GM08714 (cell line): ENCODE data around the gene SIAE.
A peak's percentile ranks its signal among the peaks of the same experiment; 100 is the strongest.

Source experiments
- H3K4me3 ChIP-seq: fragments of 200-500 bp; sonication (Bioruptor generic); 2 replicates; pipeline ENCODE4 v1.5.1; 2014; ENCODE audit warnings: mild to moderate bottlenecking, low read length, inconsistent platforms
- ZNF274 ChIP-seq: IDR thresholded peaks from 2 replicates; pipeline ENCODE4 v1.6.1; 2012; ENCODE audit warnings: mild to moderate bottlenecking, low read depth, low read length

Gene SIAE

DNA sequence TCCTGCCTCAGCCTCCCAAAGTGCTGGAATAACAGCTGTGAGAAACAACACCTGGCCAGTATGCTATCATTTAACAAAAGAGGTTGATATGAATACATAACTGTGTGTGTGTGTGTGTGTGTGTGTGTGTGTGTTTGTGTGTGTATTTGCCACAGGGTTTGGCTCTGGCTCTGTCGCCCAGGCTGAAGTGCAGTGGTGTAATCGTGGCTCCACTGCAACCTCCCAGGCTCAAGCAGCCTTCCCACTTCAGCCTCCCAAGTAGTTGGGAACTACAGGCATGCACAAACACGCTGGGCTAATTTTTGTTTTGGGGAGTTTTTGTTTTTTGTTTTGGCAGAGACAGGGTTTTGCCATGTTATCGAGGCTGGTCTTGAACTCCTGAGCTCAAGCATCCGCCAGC is 4.9 kb upstream of the SIAE start:
- no peak for TF ChIP-seq ZNF274
- no peak overlapping the region for H3K4me3 ChIP-seq

DNA sequence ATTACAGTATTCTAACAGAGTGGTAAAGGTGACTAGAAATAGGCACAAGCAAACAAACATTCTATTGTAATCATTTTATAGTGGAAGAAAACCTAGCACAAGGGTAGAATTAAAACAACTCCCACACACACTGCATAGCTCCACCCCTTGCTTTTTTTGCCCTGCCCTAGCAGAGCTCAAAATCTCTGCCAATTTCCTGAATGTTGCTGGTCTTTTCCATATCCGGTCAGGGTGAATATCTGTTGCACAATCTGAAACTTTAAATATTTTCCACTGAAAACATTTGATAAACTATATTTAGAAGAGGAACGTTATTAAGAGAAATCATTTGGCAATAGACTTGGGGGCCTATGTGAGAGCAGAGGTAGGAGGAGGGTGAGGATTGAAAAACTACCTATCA is 2.8 kb upstream of the SIAE start:
- TF ChIP-seq ZNF274 = no peak

DNA sequence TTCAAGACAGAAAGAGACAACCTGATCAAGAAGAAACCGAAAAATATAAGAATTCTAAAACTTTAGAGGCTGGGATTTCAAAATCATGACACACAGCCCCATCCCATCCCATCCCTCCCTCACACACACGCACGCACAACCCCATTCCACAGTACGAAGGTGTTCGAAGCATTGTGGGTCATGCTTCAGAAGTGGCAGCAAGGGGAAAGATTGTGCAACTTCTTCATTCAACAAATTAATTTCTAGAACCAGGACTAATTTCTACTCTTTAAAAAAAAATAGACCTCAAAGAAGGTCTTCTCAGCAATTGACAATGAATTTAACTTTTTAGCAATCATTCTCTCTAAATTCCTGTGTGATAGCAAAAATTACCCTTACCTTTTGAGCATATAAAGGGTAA is 1.0 kb upstream of the SIAE start:
- no peak for TF ChIP-seq ZNF274
- peak overlapping the region; percentile 78; the same call in 1 of the 2 replicates for H3K4me3 ChIP-seq

More for the DNA sequence above, 2.8 kb upstream of the SIAE start:
- no peak overlapping the region for H3K4me3 ChIP-seq

DNA sequence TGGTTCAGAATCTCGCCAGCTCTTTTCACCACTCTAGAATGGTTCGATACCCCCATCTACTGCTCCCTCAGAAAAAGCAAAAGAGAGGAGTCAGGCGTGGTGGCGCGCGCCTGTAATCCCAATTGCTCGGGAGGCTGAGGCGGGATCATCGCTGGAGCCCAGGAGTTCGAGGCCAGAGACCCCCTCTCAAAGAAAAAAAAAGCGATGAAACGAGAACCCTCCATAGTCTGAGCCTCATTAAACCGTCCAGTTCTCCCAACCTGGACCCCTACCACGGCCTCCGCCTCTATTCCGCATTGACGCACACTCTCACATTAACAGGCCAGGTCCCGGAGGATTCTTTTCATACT is 604 bp upstream of the SIAE start:
- TF ChIP-seq ZNF274 = no peak
- peak overlapping the region; percentile 78 for H3K4me3 ChIP-seq

DNA sequence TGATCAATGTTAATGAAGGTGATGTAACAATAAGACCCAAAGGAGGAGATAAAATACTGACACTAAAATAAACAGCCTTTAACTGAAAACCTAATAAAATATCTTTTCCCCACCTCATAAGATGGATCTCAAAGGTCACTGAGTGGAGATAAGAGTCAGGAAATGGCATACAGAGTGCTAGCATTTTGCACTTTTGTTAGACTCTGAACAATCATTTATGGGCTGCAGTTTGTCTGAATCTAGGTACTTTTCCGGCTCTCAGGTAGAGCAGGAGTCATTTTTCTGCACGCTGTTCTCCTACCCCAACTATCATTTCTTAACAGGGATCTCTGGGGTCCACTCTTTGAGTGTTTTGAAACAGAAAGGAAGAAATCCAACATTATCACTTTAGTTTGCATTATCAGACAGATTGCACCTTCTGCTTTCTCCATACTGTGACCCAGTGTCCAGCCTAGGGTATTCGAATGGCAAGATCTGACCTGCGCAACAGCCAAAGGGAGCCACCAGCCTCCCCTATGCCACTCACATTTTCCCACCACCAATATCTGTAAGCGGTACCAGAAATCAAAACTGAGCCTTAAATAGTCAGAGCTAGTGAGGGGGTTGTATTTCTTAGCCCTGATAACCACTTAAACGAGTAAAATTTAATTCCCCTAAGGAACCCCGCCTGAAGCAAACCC is 863 bp downstream of the SIAE start:
- H3K4me3 ChIP-seq = peak overlapping the region; percentile 78; the same call in 1 of the 2 replicates
- TF ChIP-seq ZNF274 = no peak

DNA sequence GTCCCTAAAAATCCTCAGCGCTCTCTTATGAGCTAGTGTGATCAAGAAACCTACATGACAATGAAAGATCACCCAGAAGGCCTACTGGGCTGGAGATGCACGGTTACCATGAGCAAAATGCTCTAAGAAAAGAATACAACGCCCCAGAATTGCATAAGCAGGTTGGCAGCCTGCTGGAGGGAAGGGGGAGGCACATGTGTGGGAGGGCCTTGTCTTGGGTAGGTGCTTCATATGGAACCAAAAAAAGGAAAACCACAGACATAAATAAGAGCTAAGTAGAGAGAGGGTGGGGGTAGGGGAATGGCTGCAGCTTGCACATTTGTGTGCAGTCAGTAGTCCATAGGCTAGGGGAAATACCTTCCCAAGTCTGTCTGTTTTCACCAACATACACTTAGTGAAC is 2.8 kb downstream of the SIAE start:
- TF ChIP-seq ZNF274 = no peak
- H3K4me3 ChIP-seq = no peak overlapping the region

DNA sequence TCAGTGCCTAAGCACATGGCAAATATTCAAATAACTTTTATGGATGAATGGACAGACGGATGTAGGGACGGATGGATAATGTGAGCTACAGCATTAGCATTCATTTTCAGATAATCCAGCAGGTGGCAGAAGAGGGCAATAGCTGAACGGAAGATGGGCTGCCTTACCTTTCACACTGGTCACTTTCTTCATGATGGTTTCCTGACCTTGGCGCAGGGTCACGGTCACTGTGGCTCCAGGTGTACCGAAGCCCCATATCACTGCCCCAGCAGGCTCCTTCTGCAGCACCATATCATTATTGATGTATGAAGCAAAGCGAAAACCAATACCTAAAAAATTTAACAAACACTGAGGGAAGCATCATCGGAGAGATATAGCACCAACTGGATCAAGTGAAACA is 4.3 kb downstream of the SIAE start:
- H3K4me3 ChIP-seq = no peak overlapping the region
- no peak for TF ChIP-seq ZNF274

DNA sequence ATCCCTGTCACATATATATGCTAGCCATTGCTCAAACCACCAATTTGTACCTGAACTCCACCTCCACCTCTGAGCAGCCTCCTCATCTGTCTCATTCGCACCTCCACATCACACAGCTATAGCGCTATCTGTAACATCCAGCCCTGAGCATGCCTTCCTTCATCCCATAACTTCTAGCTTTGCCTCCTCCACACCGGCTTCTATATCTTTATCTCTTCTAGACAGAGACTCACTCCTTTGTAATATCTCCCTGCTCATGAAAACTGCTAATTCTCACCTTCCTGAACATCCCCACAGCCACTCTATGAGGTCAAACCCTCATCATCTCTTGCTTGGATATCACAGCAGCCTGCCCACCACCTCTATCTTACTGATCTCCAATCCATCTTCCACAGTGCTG is 5.9 kb downstream of the SIAE start:
- H3K4me3 ChIP-seq = no peak overlapping the region
- no peak for TF ChIP-seq ZNF274

DNA sequence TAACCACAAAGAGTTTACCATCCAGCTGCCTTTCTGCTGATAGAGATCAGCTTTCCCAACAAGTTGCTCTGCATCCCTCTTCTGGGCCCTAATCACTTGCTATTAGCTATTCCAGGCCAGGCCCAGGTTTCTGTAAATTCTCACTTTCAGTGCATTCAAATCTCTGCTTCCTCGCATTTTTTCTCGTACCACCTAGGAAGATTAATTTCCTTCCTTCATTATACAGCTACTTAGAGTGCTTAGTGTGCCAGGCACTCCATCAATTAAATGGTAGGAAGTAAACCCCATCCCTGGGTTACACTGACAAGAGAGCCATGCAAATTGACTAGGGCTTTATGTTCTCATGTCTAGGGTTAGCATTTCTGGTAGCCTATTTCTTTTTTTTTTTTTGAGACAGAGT is 9.7 kb downstream of the SIAE start:
- no peak overlapping the region for H3K4me3 ChIP-seq
- TF ChIP-seq ZNF274 = no peak

DNA sequence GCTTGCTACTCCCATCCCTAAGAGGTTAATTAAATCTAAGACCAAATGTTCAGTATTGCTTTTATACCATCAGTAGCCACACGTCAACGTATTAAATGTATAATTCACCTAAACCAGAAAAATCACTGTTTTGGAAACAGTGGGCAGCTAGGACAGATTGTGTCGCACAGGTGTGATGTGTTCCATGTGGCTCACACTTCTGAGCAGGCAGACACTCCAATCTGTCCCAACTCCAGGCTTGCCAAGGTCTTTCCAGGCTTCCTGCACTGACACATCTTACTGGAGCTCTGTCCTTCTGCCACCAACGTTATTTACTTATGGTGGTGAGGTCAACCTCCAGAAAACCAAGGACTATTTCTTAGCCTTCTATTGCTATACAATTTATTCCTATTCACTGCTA is 11.4 kb downstream of the SIAE start:
- TF ChIP-seq ZNF274 = no peak
- H3K4me3 ChIP-seq = no peak overlapping the region

DNA sequence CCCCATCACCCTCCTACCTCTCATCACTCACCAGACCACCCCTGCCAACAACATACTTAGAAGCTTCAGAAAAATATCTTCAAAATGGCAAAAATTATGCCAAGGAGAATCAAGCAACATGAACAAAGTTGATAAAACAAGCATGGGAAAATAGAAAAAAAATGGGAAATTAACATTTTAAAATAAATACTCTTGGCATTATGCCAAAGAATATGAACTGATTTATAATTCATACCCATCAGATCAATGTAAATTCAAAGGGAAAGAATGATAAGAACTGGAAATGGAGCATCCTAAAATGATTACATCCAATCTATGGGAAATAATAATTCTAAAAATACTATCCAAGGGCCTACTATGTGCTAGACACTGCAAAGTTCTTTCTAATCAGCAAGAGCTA is 12.0 kb downstream of the SIAE start:
- TF ChIP-seq ZNF274 = no peak

DNA sequence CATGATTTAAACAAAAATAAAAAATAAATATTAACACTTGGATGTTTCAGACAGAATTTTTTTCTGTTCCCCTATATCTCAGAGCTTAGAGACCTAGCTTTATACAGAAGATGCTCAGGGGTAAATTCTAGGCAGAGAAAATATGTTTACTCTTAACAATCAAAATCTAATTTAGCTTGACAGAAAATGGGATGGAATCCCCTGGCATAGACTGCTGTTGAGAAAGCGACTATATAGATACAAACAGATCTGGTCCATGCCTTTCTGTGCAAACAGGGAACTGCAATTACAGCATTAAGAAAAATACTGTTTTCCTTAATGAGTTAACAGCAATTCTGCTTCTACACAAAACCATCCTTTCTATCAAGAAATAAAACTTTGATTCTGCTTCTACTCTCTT is 14.6 kb downstream of the SIAE start:
- no peak for TF ChIP-seq ZNF274
- H3K4me3 ChIP-seq = no peak overlapping the region

More for the DNA sequence above, 12.0 kb downstream of the SIAE start:
- H3K4me3 ChIP-seq = no peak overlapping the region

DNA sequence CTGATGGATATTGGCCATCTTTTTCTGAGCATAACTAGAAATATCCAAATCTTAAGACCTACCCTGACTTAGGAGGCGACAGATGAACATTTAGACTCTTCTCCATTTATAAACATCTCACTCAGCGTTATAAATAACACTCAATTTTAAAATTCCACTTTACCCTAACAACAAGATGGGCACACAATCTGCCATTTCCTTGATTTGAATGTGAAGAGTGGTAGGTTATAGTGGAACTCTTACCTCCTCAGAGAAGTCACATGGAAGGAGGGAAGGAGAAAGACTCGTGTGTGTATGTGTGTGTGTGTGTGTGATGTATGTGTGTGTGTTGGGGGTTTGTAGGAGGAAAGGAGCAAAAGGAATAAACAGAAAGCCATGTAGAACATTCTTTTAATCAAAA is 15.0 kb downstream of the SIAE start:
- H3K4me3 ChIP-seq = no peak overlapping the region
- no peak for TF ChIP-seq ZNF274

DNA sequence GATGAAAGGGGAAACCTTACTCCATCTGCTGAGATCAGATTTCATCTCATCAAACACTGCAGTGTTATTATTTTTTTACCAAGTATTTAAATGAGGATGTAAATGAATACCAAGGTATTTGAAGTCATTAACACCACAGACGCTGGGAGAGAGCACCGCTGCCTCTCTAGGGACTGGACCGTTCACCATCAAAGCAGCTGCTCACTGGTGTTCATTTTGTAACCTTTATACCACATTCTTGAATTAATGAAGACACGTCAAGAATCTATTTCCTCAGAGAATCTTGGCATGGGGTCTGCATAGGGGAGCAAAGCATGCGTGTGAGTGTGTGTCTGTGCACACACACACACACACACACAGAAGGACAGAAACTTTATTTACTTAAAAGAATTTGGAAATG is 15.6 kb downstream of the SIAE start:
- no peak overlapping the region for H3K4me3 ChIP-seq
- no peak for TF ChIP-seq ZNF274

DNA sequence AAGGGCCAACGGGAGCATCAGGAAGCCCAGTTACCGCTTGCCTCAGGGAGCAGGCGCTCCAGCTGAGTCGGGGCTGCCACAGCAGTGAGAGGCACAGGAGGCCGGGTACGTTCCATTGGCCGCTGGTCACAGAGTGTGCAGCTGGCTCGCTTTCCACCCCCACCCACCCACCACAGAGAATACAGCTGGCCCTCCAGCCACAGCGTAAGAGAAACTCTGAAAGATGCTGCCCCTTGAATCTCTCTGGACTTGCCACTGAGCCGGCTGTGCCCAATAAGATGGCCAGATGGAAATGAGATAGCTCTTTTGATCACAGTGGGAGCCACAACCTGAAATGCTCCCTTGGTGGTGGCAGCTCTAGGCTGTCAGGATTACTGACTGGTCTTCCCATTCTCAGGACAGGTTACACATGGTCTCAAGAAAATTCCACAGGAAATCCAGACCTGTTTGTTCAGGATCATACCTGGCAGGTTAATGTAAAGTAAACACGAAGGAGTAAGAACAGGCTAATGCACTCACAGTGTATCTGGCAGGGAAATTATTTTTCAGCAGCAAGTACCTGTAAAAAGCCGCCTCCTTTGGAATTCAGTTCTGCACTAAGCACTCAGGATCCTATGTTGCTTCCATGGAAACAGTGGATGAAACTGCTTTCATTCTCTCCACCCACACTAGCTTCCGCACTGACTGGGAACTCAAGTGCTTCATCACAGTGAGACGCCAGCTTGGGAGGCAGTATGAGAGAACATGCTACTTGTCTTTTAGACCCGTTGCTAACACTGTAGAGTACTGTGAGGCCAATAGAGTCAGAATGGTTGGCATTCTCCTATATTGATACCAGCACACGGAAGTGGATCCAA is 16.5 kb downstream of the SIAE start:
- no peak overlapping the region for H3K4me3 ChIP-seq
- TF ChIP-seq ZNF274 = no peak
